Keratinocyte (primary cell): ENCODE results near the gene CFAP53. TPM values are rescaled to one million over a fixed set of nuclear protein-coding genes. Genes with fewer than 3 reads are reported as not detected.

Experiments used
- DNase-seq: peaks from one replicate; pipeline ENCODE4 v3.0.0-alpha.2; 2011; ENCODE audit warnings: low read depth, missing footprints, low spot score
- FAIRE-seq: peaks from 2 replicates; lab custom pipeline; 2011; peaks lifted over from hg19 to GRCh38; lab: Jason Lieb, UNC
- H2AFZ ChIP-seq: 2 replicates; pipeline ENCODE4 v1.6.0; 2012; ENCODE audit warnings: low read length, control low read depth, inconsistent platforms; ENCODE audit not compliant: control insufficient read depth
- H3K27ac ChIP-seq: 2 replicates; pipeline ENCODE4 v1.5.1; 2011; ENCODE audit warnings: low read length; ENCODE audit not compliant: control insufficient read depth, insufficient read depth
- H3K27me3 ChIP-seq: 3 replicates; pipeline ENCODE4 v1.6.0; 2011; ENCODE audit warnings: low read length; ENCODE audit not compliant: control insufficient read depth, insufficient read depth; ENCODE audit errors: extremely low read depth
- H3K36me3 ChIP-seq, 2 experiments: 2 replicates in 1 of 2; 3 replicates in 1 of 2; pipeline ENCODE4 v1.5.1; 2011; ENCODE audit warnings: low read length in 2 of 2, mild to moderate bottlenecking in 1 of 2; ENCODE audit not compliant: control insufficient read depth in 2 of 2, insufficient read depth in 2 of 2; ENCODE audit errors: extremely low read depth in 1 of 2
- H3K4me1 ChIP-seq: 3 replicates; pipeline ENCODE4 v1.5.1; 2011; ENCODE audit warnings: low read length; ENCODE audit not compliant: control insufficient read depth, insufficient read depth; ENCODE audit errors: extremely low read depth
- H3K4me2 ChIP-seq: 3 replicates; pipeline ENCODE4 v1.6.0; 2011; ENCODE audit warnings: low read depth, low read length; ENCODE audit not compliant: control insufficient read depth, insufficient read depth; ENCODE audit errors: extremely low read depth
- H3K4me3 ChIP-seq, 3 experiments: fragments of 200-600 bp in 1 of 3; sonication (generic) in 1 of 3; 2 replicates in 2 of 3; 3 replicates in 1 of 3; pipeline ENCODE4 v1.5.1; 2011 to 2016; ENCODE audit warnings: low read length in 3 of 3, mild to moderate bottlenecking in 3 of 3, control low read depth in 2 of 3, inconsistent platforms in 1 of 3, low read depth in 1 of 3, mixed read lengths in 1 of 3, mixed run types in 1 of 3, moderate library complexity in 1 of 3; ENCODE audit not compliant: control insufficient read depth in 2 of 3, insufficient read depth in 2 of 3; ENCODE audit errors: extremely low read depth in 1 of 3
- H3K79me2 ChIP-seq: 2 replicates; pipeline ENCODE4 v1.6.0; 2012; ENCODE audit warnings: low read length; ENCODE audit not compliant: control insufficient read depth, insufficient read depth
- H3K9ac ChIP-seq: 3 replicates; pipeline ENCODE4 v1.6.0; 2011; ENCODE audit warnings: low read length; ENCODE audit not compliant: control insufficient read depth, insufficient read depth; ENCODE audit errors: extremely low read depth
- H3K9me1 ChIP-seq: 3 replicates; pipeline ENCODE4 v1.6.0; 2011; ENCODE audit warnings: low read length; ENCODE audit not compliant: control insufficient read depth, insufficient read depth; ENCODE audit errors: extremely low read depth
- H3K9me3 ChIP-seq: 2 replicates; pipeline ENCODE4 v1.5.1; 2012; ENCODE audit warnings: low read depth, low read length; ENCODE audit not compliant: control insufficient read depth
- H4K20me1 ChIP-seq: 3 replicates; pipeline ENCODE4 v1.6.0; 2011; ENCODE audit warnings: low read length; ENCODE audit not compliant: control insufficient read depth, insufficient read depth; ENCODE audit errors: extremely low read depth
- CTCF ChIP-seq, 3 experiments: IDR thresholded peaks in 1 of 3; conservative IDR thresholded peaks in 1 of 3; optimal IDR thresholded peaks in 1 of 3; 2 replicates in 2 of 3; 3 replicates in 1 of 3; pipeline versions ENCODE3 to v1.5.1; 2011; ENCODE audit warnings: low read length in 3 of 3, mild to moderate bottlenecking in 3 of 3, moderate library complexity in 2 of 3, control low read depth in 1 of 3, inconsistent platforms in 1 of 3; ENCODE audit not compliant: insufficient read depth in 2 of 3; ENCODE audit errors: extremely low read depth in 1 of 3
- EZH2 ChIP-seq: IDR thresholded peaks from one replicate; pipeline ENCODE4 v1.6.1; 2012; ENCODE audit warnings: inconsistent platforms, mild to moderate bottlenecking, low read length, moderate library complexity
- dilution Hi-C: fragments of 300-500 bp; cut with MboI; formaldehyde crosslinking; loops from one replicate; pipeline ENCODE4 v1.7.0; 2020; ENCODE audit warnings: low sequenced_read_pairs; ENCODE audit not compliant: extremely low pct_ligation_motif_present
- polyA plus RNA-seq, 5 experiments: library from polyadenylated mRNA; depleted of rRNA in 3 of 5; stranded (reverse) in 3 of 5; stranded (forward) in 1 of 5; unstranded in 1 of 5; fragments of >200 nt; gene quantifications; 1 replicate in 1 of 5; 2 replicates in 3 of 5; 3 replicates in 1 of 5; pipeline versions ENCODE4 v1.2.1 to v1.2.3, GENCODE V29; 2011 to 2012; ENCODE audit warnings: missing spikeins in 2 of 5, low read depth in 1 of 5, low replicate concordance in 1 of 5

CFAP53 gene
- polyA plus RNA-seq, 1 donor (not counting 4 experiments of a cell fraction or from before 2014, with no cell fraction given) = 0.59 TPM

DNA sequence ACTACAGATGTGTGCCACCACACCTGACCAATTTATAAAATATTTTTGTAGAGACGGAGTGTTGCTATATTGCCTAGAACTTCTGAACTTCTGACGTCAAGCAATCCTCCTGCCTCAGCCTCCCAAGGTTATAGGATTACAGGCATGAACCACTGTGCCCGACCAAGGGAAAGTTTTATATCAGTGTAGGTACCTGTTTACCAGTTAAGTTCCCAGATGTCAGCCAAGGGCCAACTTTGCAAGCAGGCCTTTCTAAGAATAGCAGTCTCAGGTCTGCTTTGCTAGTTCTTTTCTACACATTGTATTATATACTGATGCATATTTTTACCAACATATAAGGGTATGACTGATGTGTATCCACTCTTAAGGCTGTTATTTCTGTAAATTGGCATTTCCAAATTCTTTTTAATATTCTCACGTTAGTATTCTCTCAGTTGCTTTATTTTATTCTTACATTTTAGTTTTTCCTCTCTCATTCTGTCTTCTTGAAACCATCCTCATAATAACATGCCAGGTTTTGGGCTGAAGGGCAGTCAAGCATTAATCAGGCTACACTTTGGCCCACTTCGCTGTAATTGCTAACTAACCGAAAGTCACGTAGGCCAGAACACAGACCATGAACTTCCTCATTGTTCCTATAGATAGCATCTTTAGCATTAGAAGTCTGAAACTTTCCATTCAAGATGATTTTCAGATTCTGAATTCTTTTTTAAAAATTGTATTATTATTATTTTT lies 46.2 kb upstream of the CFAP53 start:
- no peak for FAIRE-seq
- H3K4me1 ChIP-seq = peaks cover 10% of the 10 kb centered on the region
- no peaks in the 10 kb centered on the region for H3K9me3 ChIP-seq
- no peaks in the 10 kb centered on the region for H3K9me1 ChIP-seq
- H3K4me2 ChIP-seq = no peak overlapping the region
- H3K27me3 ChIP-seq = peaks cover 3% of the 10 kb centered on the region
- TF ChIP-seq CTCF (optimal IDR thresholded peaks at IDR 0.05 in 1 of 3, IDR thresholded peaks at IDR 0.05 in 1 of 3, conservative IDR thresholded peaks at IDR 0.05 in 1 of 3; ENCODE audit: extremely low read depth in 1 of 3, insufficient read depth in 2 of 3, low read length in 3 of 3) (no peak), EZH2 (no peak)
- no peaks in the 10 kb centered on the region for H3K36me3 ChIP-seq
- H3K27ac ChIP-seq = no peak overlapping the region
- H2AFZ ChIP-seq = no peak overlapping the region
- no peaks in the 10 kb centered on the region for H3K79me2 ChIP-seq
- no peak overlapping the region for H3K9ac ChIP-seq
- dilution Hi-C loops = no loop called here
- H4K20me1 ChIP-seq = no peaks in the 10 kb centered on the region
- no peak for DNase-seq
- no peak overlapping the region for H3K4me3 ChIP-seq

DNA sequence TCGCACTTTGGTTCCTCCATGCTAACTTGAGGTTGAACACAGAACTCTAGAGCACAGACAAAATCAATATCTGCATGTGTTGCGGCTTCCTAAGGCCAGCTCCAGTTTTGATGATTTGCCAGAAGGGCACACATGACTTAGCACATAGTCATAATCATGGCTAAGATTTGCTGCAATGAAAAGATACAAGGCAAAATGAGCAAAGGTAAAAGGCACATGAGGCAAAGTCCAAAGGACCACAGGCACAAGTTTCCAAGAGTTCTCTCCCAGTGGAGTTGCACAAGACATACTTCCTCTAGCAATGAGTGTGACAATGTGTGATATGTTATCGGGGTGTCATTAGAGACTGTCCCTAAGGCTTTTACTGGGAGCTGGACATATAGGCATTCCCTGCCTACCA lies 45.4 kb upstream of the CFAP53 start:
- Histone ChIP-seq H3K4me2 (no peak overlapping the region), H3K9me3 (no peaks in the 10 kb centered on the region), H2AFZ (no peak overlapping the region), H3K27me3 (peaks cover 3% of the 10 kb centered on the region), H4K20me1 (no peaks in the 10 kb centered on the region), H3K27ac (no peak overlapping the region), H3K79me2 (no peaks in the 10 kb centered on the region), H3K9ac (no peak overlapping the region), H3K4me1 (peaks cover 14% of the 10 kb centered on the region), H3K36me3 (no peaks in the 10 kb centered on the region), H3K9me1 (no peaks in the 10 kb centered on the region), H3K4me3 (no peak overlapping the region)
- no peak for FAIRE-seq
- TF ChIP-seq EZH2 (no peak), CTCF (optimal IDR thresholded peaks at IDR 0.05 in 1 of 3, IDR thresholded peaks at IDR 0.05 in 1 of 3, conservative IDR thresholded peaks at IDR 0.05 in 1 of 3; ENCODE audit: extremely low read depth in 1 of 3, insufficient read depth in 2 of 3, low read length in 3 of 3) (no peak)
- no peak for DNase-seq
- dilution Hi-C loops = no loop called here
